ENCODE measurements around the gene ZFYVE9. TPM values are rescaled to one million over a fixed set of nuclear protein-coding genes. Genes with fewer than 3 reads are reported as not detected.

ZFYVE9 gene
- total and polyA plus RNA-seq, 10 donors: 0.72 to 16.7 (median 9.2) TPM

- intact Hi-C loops (cut with DNase I; ENCODE audit: low total_unique reads): loop anchor here (10.0 kb wide), 1 partner anchor 167 kb away; no protein-coding TSS in a partner anchor
- peaks cover 0 to 25% (median 0%) of the 10 kb centered on the region in 7 donors for H3K27me3 ChIP-seq (replicated peaks in 1 of 7)
- no peaks in the 10 kb centered on the region for H3K9me3 ChIP-seq
- DNase-seq: no peak
- no peaks in the 10 kb centered on the region for H3K36me3 ChIP-seq
- no peak overlapping the region for H3K4me3 ChIP-seq
- H3K4me1 ChIP-seq: peaks cover 0 to 6% (median 0%) of the 10 kb centered on the region in 6 donors
- 26 to 38% (median 28%) methylated on average over 5 of the region's 5 CpGs for WGBS, 5 donors
- no peak overlapping the region for H3K27ac ChIP-seq
- TF ChIP-seq POLR2A (IDR thresholded peaks at IDR 0.05): no peak
- TF ChIP-seq, protein P1, sequence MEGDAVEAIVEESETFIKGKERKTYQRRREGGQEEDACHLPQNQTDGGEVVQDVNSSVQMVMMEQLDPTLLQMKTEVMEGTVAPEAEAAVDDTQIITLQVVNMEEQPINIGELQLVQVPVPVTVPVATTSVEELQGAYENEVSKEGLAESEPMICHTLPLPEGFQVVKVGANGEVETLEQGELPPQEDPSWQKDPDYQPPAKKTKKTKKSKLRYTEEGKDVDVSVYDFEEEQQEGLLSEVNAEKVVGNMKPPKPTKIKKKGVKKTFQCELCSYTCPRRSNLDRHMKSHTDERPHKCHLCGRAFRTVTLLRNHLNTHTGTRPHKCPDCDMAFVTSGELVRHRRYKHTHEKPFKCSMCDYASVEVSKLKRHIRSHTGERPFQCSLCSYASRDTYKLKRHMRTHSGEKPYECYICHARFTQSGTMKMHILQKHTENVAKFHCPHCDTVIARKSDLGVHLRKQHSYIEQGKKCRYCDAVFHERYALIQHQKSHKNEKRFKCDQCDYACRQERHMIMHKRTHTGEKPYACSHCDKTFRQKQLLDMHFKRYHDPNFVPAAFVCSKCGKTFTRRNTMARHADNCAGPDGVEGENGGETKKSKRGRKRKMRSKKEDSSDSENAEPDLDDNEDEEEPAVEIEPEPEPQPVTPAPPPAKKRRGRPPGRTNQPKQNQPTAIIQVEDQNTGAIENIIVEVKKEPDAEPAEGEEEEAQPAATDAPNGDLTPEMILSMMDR (IDR thresholded peaks at IDR 0.05 in 8 of 11, conservative IDR thresholded peaks at IDR 0.05 in 3 of 11): peak; percentile 11 to 72 (median 56)
These were observed 14.4 kb upstream of the ZFYVE9 start for GRCh38 chr1:52127181-52128180.

- 43 to 66% (median 50%) methylated on average over 5 of the region's 5 CpGs for WGBS, 5 donors
- Histone ChIP-seq H3K36me3 (no peaks in the 10 kb centered on the region), H3K27ac (peak overlapping the region in 2 of 8 donors; percentile 22 to 26), H3K4me3 (no peak overlapping the region), H3K4me1 (peaks cover 10 to 44% (median 32%) of the 10 kb centered on the region in 6 donors), H3K27me3 (replicated peaks in 1 of 7) (peaks cover 0 to 47% (median 0%) of the 10 kb centered on the region in 7 donors), H3K9me3 (no peaks in the 10 kb centered on the region)
- DNase-seq: no peak
- intact Hi-C loops (cut with DNase I; ENCODE audit: low total_unique reads): loop anchor here (10.0 kb wide), 1 partner anchor 545 kb away; no protein-coding TSS in a partner anchor
- TF ChIP-seq POLR2AphosphoS5 (IDR thresholded peaks at IDR 0.05): no peak
- TF ChIP-seq, protein P1 (IDR thresholded peaks at IDR 0.05 in 8 of 11, conservative IDR thresholded peaks at IDR 0.05 in 3 of 11): no peak
- no peak for TF ChIP-seq POLR2A (IDR thresholded peaks at IDR 0.05)
These were observed 1.9 kb upstream of the ZFYVE9 start for GRCh38 chr1:52139817-52140540.

- intact Hi-C loops (cut with DNase I; ENCODE audit: low total_unique reads): loop anchor here (10.0 kb wide), 1 partner anchor 544 kb away; no protein-coding TSS in a partner anchor
These were observed 1.0 kb upstream of the ZFYVE9 start for GRCh38 chr1:52140633-52141512.

More at GRCh38 chr1:52140633-52141512, 1.0 kb upstream of the ZFYVE9 start:
- WGBS, 5 donors: 32 to 54% (median 33%) methylated on average over 2 of the region's 2 CpGs
- Histone ChIP-seq H3K27ac (peak overlapping the region in 6 of 8 donors; percentile 88 to 95 (median 88)), H3K36me3 (no peaks in the 10 kb centered on the region), H3K4me1 (peaks cover 10 to 44% (median 33%) of the 10 kb centered on the region in 6 donors), H3K27me3 (replicated peaks in 1 of 7) (peaks cover 0 to 47% (median 0%) of the 10 kb centered on the region in 7 donors), H3K9me3 (no peaks in the 10 kb centered on the region), H3K4me3 (peak overlapping the region in 3 of 8 donors; percentile 64 to 86 (median 83))
- TF ChIP-seq POLR2A (IDR thresholded peaks at IDR 0.05): no peak
- TF ChIP-seq POLR2AphosphoS5 (IDR thresholded peaks at IDR 0.05): no peak
- TF ChIP-seq, protein P1 (IDR thresholded peaks at IDR 0.05 in 8 of 11, conservative IDR thresholded peaks at IDR 0.05 in 3 of 11): peak in 1 of 11 experiments; percentile 1
- DNase-seq: no peak

All from spleen (tissue), 11 donors.